NT2/D1 (cell line): Measurements from ENCODE around the gene FGD5.

ENCODE experiments used
- SUZ12 ChIP-seq: IDR thresholded peaks from 2 replicates; pipeline ENCODE4 v1.6.1; 2011; ENCODE audit not compliant: insufficient read length, insufficient read depth; ENCODE audit errors: extremely low read depth
- YY1 ChIP-seq: IDR thresholded peaks from 2 replicates; pipeline ENCODE4 v1.6.1; 2011; ENCODE audit not compliant: insufficient read length, insufficient read depth
- ZNF274 ChIP-seq: IDR thresholded peaks from 2 replicates; pipeline ENCODE4 v1.6.1; 2011; ENCODE audit warnings: mild to moderate bottlenecking, low read depth, low read length

- no peak for TF ChIP-seq SUZ12
- no peak for TF ChIP-seq ZNF274
- TF ChIP-seq YY1 = no peak
Measured at GRCh38 chr3:14911651-14912050, 92.9 kb downstream of the FGD5 start.
